HepG2 (cell line): ENCODE results near the gene LINGO1.

Experiments
- AKAP8 ChIP-seq: sonication (generic); formaldehyde crosslinking; IDR thresholded peaks from 2 replicates; pipeline ENCODE4 v1.5.1; 2020; ENCODE audit warnings: mild to moderate bottlenecking, missing genetic modification reagents
- EP300 ChIP-seq, 3 experiments: sonication (generic) in 1 of 3; formaldehyde crosslinking in 1 of 3; IDR thresholded peaks; 2 replicates each; pipeline versions ENCODE4 v1.5.1 to v1.6.1; 2011 to 2020; ENCODE audit warnings: low read depth in 2 of 3, low read length in 2 of 3, borderline replicate concordance in 1 of 3, improper control_type of control experiment in 1 of 3, mild to moderate bottlenecking in 1 of 3, missing genetic modification reagents in 1 of 3, moderate library complexity in 1 of 3
- MYNN ChIP-seq: sonication (generic); formaldehyde crosslinking; IDR thresholded peaks from 2 replicates; pipeline ENCODE4 v1.4.0; 2020; ENCODE audit warnings: mild to moderate bottlenecking, low read depth, missing genetic modification reagents
- SMARCE1 ChIP-seq: fragments of 450-650 bp; IDR thresholded peaks from 2 replicates; pipeline ENCODE4 v1.6.1; 2017; ENCODE audit warnings: borderline replicate concordance
- TARDBP ChIP-seq: sonication (generic); formaldehyde crosslinking; IDR thresholded peaks from 2 replicates; pipeline ENCODE4 v1.8.0; 2022; ENCODE audit warnings: mild to moderate bottlenecking, missing genetic modification reagents
- ZFP37 ChIP-seq: sonication (generic); formaldehyde crosslinking; IDR thresholded peaks from 2 replicates; pipeline ENCODE4 v1.4.0; 2020; ENCODE audit warnings: missing genetic modification reagents, borderline replicate concordance
- ZNF329 ChIP-seq: sonication (generic); formaldehyde crosslinking; IDR thresholded peaks from 2 replicates; pipeline ENCODE4 v1.9.0; 2021; ENCODE audit warnings: low read depth, mild to moderate bottlenecking, missing genetic modification reagents
- ZNF790 ChIP-seq: sonication (generic); formaldehyde crosslinking; IDR thresholded peaks from 2 replicates; pipeline ENCODE4 v1.8.0; 2022; ENCODE audit warnings: missing genetic modification reagents, mild to moderate bottlenecking, borderline replicate concordance
- TF ChIP-seq, protein P1 (sequence below), 2 experiments: IDR thresholded peaks; 2 replicates each; pipeline ENCODE4 v1.6.1; 2011 to 2012; ENCODE audit warnings: low read length in 2 of 2, borderline replicate concordance in 1 of 2, low read depth in 1 of 2, mild to moderate bottlenecking in 1 of 2, moderate library complexity in 1 of 2
- TF ChIP-seq, protein P2 (sequence below): sonication (generic); formaldehyde crosslinking; IDR thresholded peaks from 2 replicates; pipeline ENCODE4 v1.4.0; 2020; ENCODE audit warnings: missing genetic modification reagents
- TF ChIP-seq, protein P3 (sequence below): sonication (generic); formaldehyde crosslinking; IDR thresholded peaks from 2 replicates; pipeline ENCODE4 v1.8.0; 2022; ENCODE audit warnings: mild to moderate bottlenecking, missing genetic modification reagents
- TF ChIP-seq, protein P4 (sequence below): sonication (generic); formaldehyde crosslinking; IDR thresholded peaks from 2 replicates; pipeline ENCODE4 v1.4.0; 2020; ENCODE audit warnings: missing genetic modification reagents, borderline replicate concordance
- TF ChIP-seq, protein P5 (sequence below): sonication (generic); formaldehyde crosslinking; IDR thresholded peaks from 2 replicates; pipeline ENCODE4 v1.5.0; 2020; ENCODE audit warnings: mild to moderate bottlenecking, missing genetic modification reagents, moderate library complexity
- TF ChIP-seq, protein P6 (sequence below): sonication (generic); formaldehyde crosslinking; conservative IDR thresholded peaks from 2 replicates; pipeline ENCODE4 v1.8.1; 2023; ENCODE audit warnings: missing genetic modification reagents

DNA sequence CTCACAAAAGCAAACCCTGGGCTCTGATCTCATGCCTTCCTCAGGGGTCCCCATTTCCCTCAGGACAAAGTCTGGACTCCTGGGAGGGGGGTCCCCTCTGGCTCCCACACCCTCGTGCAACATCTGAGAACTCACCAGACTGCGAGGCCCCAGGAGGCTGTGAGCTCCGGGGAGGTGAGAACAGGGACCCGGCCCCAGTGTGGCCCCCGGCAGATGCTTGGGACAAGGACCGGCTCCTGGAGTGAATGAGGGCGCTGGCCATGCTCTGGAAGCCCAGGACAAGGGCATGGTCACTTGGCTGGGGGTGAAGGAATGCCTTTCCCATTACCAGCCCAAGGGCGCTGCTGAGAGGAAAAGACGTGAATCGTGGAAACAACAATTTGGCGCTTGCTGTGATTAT is 48.0 kb downstream of the LINGO1 start:
- TF ChIP-seq ZNF329 (no peak), ZFP37 (CRISPR knock-in tag) (no peak), SMARCE1 (no peak), ZNF790 (no peak), EP300 (IDR thresholded peaks at IDR 0.05; ENCODE audit: low read depth in 2 of 2, low read length in 2 of 2) (no peak), EP300 (CRISPR knock-in tag; IDR thresholded peaks at IDR 0.05; ENCODE audit: borderline replicate concordance) (no peak), MYNN (CRISPR knock-in tag) (no peak), TARDBP (no peak), AKAP8 (CRISPR knock-in tag) (no peak)
- TF ChIP-seq, protein P1, sequence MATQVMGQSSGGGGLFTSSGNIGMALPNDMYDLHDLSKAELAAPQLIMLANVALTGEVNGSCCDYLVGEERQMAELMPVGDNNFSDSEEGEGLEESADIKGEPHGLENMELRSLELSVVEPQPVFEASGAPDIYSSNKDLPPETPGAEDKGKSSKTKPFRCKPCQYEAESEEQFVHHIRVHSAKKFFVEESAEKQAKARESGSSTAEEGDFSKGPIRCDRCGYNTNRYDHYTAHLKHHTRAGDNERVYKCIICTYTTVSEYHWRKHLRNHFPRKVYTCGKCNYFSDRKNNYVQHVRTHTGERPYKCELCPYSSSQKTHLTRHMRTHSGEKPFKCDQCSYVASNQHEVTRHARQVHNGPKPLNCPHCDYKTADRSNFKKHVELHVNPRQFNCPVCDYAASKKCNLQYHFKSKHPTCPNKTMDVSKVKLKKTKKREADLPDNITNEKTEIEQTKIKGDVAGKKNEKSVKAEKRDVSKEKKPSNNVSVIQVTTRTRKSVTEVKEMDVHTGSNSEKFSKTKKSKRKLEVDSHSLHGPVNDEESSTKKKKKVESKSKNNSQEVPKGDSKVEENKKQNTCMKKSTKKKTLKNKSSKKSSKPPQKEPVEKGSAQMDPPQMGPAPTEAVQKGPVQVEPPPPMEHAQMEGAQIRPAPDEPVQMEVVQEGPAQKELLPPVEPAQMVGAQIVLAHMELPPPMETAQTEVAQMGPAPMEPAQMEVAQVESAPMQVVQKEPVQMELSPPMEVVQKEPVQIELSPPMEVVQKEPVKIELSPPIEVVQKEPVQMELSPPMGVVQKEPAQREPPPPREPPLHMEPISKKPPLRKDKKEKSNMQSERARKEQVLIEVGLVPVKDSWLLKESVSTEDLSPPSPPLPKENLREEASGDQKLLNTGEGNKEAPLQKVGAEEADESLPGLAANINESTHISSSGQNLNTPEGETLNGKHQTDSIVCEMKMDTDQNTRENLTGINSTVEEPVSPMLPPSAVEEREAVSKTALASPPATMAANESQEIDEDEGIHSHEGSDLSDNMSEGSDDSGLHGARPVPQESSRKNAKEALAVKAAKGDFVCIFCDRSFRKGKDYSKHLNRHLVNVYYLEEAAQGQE (IDR thresholded peaks at IDR 0.05; ENCODE audit: borderline replicate concordance in 1 of 2, low read depth in 1 of 2, low read length in 2 of 2) = no peak
- TF ChIP-seq, protein P2, sequence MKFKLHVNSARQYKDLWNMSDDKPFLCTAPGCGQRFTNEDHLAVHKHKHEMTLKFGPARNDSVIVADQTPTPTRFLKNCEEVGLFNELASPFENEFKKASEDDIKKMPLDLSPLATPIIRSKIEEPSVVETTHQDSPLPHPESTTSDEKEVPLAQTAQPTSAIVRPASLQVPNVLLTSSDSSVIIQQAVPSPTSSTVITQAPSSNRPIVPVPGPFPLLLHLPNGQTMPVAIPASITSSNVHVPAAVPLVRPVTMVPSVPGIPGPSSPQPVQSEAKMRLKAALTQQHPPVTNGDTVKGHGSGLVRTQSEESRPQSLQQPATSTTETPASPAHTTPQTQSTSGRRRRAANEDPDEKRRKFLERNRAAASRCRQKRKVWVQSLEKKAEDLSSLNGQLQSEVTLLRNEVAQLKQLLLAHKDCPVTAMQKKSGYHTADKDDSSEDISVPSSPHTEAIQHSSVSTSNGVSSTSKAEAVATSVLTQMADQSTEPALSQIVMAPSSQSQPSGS (CRISPR knock-in tag) = no peak
- TF ChIP-seq, protein P3, sequence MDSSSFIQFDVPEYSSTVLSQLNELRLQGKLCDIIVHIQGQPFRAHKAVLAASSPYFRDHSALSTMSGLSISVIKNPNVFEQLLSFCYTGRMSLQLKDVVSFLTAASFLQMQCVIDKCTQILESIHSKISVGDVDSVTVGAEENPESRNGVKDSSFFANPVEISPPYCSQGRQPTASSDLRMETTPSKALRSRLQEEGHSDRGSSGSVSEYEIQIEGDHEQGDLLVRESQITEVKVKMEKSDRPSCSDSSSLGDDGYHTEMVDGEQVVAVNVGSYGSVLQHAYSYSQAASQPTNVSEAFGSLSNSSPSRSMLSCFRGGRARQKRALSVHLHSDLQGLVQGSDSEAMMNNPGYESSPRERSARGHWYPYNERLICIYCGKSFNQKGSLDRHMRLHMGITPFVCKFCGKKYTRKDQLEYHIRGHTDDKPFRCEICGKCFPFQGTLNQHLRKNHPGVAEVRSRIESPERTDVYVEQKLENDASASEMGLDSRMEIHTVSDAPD (CRISPR knock-in tag) = no peak
- TF ChIP-seq, protein P4, sequence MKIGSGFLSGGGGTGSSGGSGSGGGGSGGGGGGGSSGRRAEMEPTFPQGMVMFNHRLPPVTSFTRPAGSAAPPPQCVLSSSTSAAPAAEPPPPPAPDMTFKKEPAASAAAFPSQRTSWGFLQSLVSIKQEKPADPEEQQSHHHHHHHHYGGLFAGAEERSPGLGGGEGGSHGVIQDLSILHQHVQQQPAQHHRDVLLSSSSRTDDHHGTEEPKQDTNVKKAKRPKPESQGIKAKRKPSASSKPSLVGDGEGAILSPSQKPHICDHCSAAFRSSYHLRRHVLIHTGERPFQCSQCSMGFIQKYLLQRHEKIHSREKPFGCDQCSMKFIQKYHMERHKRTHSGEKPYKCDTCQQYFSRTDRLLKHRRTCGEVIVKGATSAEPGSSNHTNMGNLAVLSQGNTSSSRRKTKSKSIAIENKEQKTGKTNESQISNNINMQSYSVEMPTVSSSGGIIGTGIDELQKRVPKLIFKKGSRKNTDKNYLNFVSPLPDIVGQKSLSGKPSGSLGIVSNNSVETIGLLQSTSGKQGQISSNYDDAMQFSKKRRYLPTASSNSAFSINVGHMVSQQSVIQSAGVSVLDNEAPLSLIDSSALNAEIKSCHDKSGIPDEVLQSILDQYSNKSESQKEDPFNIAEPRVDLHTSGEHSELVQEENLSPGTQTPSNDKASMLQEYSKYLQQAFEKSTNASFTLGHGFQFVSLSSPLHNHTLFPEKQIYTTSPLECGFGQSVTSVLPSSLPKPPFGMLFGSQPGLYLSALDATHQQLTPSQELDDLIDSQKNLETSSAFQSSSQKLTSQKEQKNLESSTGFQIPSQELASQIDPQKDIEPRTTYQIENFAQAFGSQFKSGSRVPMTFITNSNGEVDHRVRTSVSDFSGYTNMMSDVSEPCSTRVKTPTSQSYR (CRISPR knock-in tag) = no peak
- TF ChIP-seq, protein P5, sequence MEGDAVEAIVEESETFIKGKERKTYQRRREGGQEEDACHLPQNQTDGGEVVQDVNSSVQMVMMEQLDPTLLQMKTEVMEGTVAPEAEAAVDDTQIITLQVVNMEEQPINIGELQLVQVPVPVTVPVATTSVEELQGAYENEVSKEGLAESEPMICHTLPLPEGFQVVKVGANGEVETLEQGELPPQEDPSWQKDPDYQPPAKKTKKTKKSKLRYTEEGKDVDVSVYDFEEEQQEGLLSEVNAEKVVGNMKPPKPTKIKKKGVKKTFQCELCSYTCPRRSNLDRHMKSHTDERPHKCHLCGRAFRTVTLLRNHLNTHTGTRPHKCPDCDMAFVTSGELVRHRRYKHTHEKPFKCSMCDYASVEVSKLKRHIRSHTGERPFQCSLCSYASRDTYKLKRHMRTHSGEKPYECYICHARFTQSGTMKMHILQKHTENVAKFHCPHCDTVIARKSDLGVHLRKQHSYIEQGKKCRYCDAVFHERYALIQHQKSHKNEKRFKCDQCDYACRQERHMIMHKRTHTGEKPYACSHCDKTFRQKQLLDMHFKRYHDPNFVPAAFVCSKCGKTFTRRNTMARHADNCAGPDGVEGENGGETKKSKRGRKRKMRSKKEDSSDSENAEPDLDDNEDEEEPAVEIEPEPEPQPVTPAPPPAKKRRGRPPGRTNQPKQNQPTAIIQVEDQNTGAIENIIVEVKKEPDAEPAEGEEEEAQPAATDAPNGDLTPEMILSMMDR (CRISPR knock-in tag) = no peak
- TF ChIP-seq, protein P6, sequence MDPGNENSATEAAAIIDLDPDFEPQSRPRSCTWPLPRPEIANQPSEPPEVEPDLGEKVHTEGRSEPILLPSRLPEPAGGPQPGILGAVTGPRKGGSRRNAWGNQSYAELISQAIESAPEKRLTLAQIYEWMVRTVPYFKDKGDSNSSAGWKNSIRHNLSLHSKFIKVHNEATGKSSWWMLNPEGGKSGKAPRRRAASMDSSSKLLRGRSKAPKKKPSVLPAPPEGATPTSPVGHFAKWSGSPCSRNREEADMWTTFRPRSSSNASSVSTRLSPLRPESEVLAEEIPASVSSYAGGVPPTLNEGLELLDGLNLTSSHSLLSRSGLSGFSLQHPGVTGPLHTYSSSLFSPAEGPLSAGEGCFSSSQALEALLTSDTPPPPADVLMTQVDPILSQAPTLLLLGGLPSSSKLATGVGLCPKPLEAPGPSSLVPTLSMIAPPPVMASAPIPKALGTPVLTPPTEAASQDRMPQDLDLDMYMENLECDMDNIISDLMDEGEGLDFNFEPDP = no peak
